GM12892 (cell line): ENCODE results near the gene MN1. TPM values are rescaled to one million over a fixed set of nuclear protein-coding genes. Genes with fewer than 3 reads are reported as not detected.

ENCODE experiments used
- DNase-seq: peaks from one replicate; pipeline ENCODE4 v3.0.0; 2011; ENCODE audit not compliant: insufficient read length
- FAIRE-seq: peaks from 2 replicates; lab custom pipeline; 2011; peaks lifted over from hg19 to GRCh38; lab: Jason Lieb, UNC
- POLR2A ChIP-seq: IDR thresholded peaks from 2 replicates; pipeline ENCODE4 v1.6.1; 2011; ENCODE audit warnings: low read depth, low read length, control low read depth
- POLR2AphosphoS5 ChIP-seq: IDR thresholded peaks from 2 replicates; pipeline ENCODE4 v1.6.1; 2011; ENCODE audit warnings: low read depth, low read length, control low read depth
- TAF1 ChIP-seq: IDR thresholded peaks from 2 replicates; pipeline ENCODE4 v1.6.1; 2011; ENCODE audit warnings: low read depth, mild to moderate bottlenecking, control low read depth, low read length, borderline replicate concordance
- polyA plus RNA-seq: library from polyadenylated mRNA; unstranded; fragments of >200 nt; gene quantifications from one replicate; pipeline ENCODE4 v1.2.1, GENCODE V29; 2012; ENCODE audit warnings: missing spikeins, inconsistent platforms; ENCODE audit not compliant: missing spikeins

The MN1 gene
- not detected for polyA plus RNA-seq

- FAIRE-seq (no peak), DNase-seq (peak; percentile 36)
- TF ChIP-seq POLR2AphosphoS5 (no peak), POLR2A (no peak), TAF1 (no peak)
Measured at GRCh38 chr22:27801616-27802345, at the start of gene MN1. Gene MN1, minus strand, starts transcription at chr22:27801756. Its CDS starts 1,213 bp downstream, at chr22:27800543.

GRCh38 chr22:27850000-27850521, 48.5 kb upstream of the MN1 start:
- FAIRE-seq: no peak
- no peak for DNase-seq
- TF ChIP-seq POLR2A (no peak), TAF1 (no peak), POLR2AphosphoS5 (no peak)

- FAIRE-seq (no peak), DNase-seq (no peak)
- TF ChIP-seq TAF1 (no peak), POLR2A (no peak), POLR2AphosphoS5 (no peak)
Measured at GRCh38 chr22:27848005-27848404, 46.4 kb upstream of the MN1 start.

GRCh38 chr22:27846910-27847309, 45.4 kb upstream of the MN1 start:
- no peak for TF ChIP-seq TAF1
- TF ChIP-seq POLR2AphosphoS5: no peak
- TF ChIP-seq POLR2A: no peak
- FAIRE-seq (no peak), DNase-seq (no peak)

- DNase-seq: no peak
- TF ChIP-seq POLR2AphosphoS5 (no peak), TAF1 (no peak), POLR2A (no peak)
- no peak for FAIRE-seq
Measured at GRCh38 chr22:27846248-27846757, 44.7 kb upstream of the MN1 start.

GRCh38 chr22:27845644-27846043, 44.1 kb upstream of the MN1 start:
- FAIRE-seq (no peak), DNase-seq (no peak)
- TF ChIP-seq POLR2AphosphoS5: no peak
- no peak for TF ChIP-seq POLR2A
- TF ChIP-seq TAF1: no peak

GRCh38 chr22:27844656-27845591, 43.4 kb upstream of the MN1 start:
- FAIRE-seq: no peak
- DNase-seq: no peak
- TF ChIP-seq POLR2A (no peak), TAF1 (no peak), POLR2AphosphoS5 (no peak)

GRCh38 chr22:27844256-27844655, 42.7 kb upstream of the MN1 start:
- DNase-seq (no peak), FAIRE-seq (no peak)
- TF ChIP-seq POLR2A (no peak), TAF1 (no peak), POLR2AphosphoS5 (no peak)

GRCh38 chr22:27843441-27843840, 41.9 kb upstream of the MN1 start:
- DNase-seq: no peak
- no peak for FAIRE-seq
- TF ChIP-seq POLR2A (no peak), POLR2AphosphoS5 (no peak), TAF1 (no peak)

GRCh38 chr22:27842669-27843431, 41.3 kb upstream of the MN1 start:
- FAIRE-seq (no peak), DNase-seq (no peak)
- TF ChIP-seq TAF1 (no peak), POLR2A (no peak), POLR2AphosphoS5 (no peak)

- TF ChIP-seq POLR2AphosphoS5: no peak
- TF ChIP-seq TAF1: no peak
- FAIRE-seq (no peak), DNase-seq (no peak)
Measured at GRCh38 chr22:27842201-27842600, 40.6 kb upstream of the MN1 start.

GRCh38 chr22:27840436-27840835, 38.9 kb upstream of the MN1 start:
- FAIRE-seq: no peak
- no peak for DNase-seq
- TF ChIP-seq TAF1: no peak
- TF ChIP-seq POLR2A: no peak
- no peak for TF ChIP-seq POLR2AphosphoS5
